HepG2 (cell line): Measurements from ENCODE around the gene ATG9A. TPM values are rescaled to one million over a fixed set of nuclear protein-coding genes. Genes with fewer than 3 reads are reported as not detected.
A peak's percentile ranks its signal among the peaks of the same experiment; 100 is the strongest.

ENCODE experiments used
- ARNTL ChIP-seq: sonication (generic); formaldehyde crosslinking; IDR thresholded peaks from 2 replicates; pipeline ENCODE4 v1.4.0; 2020; ENCODE audit warnings: mild to moderate bottlenecking, missing genetic modification reagents
- CREB1 ChIP-seq, 2 experiments: fragments of 450-650 bp in 1 of 2; IDR thresholded peaks; 2 replicates each; pipeline ENCODE4 v1.6.1; 2016 to 2017; ENCODE audit warnings: control low read depth in 1 of 2, mild to moderate bottlenecking in 1 of 2, missing compliant biosample characterization in 1 of 2, missing genetic modification characterization in 1 of 2
- FIP1L1 ChIP-seq: fragments of 200-400 bp; formaldehyde crosslinking; IDR thresholded peaks from 2 replicates; pipeline ENCODE4 v1.6.1; 2018; ENCODE audit warnings: low read depth, mild to moderate bottlenecking, low read length, moderate library complexity, borderline replicate concordance; ENCODE audit not compliant: insufficient read depth
- HDAC2 ChIP-seq: sonication (generic); formaldehyde crosslinking; IDR thresholded peaks from 2 replicates; pipeline ENCODE4 v1.4.0; 2020; ENCODE audit warnings: missing genetic modification reagents
- HNRNPLL ChIP-seq: fragments of 200-400 bp; formaldehyde crosslinking; IDR thresholded peaks from 2 replicates; pipeline ENCODE4 v1.6.1; 2017; ENCODE audit warnings: mild to moderate bottlenecking, low read depth, low read length; ENCODE audit not compliant: poor library complexity, severe bottlenecking
- HOXD1 ChIP-seq: sonication (generic); formaldehyde crosslinking; IDR thresholded peaks from 2 replicates; pipeline ENCODE4 v1.5.0; 2020; ENCODE audit warnings: missing genetic modification reagents
- KAT7 ChIP-seq: IDR thresholded peaks from 2 replicates; pipeline ENCODE4 v1.6.1; 2018; ENCODE audit warnings: borderline replicate concordance, missing compliant biosample characterization
- KDM3A ChIP-seq: IDR thresholded peaks from 2 replicates; pipeline ENCODE4 v1.6.1; 2018; ENCODE audit warnings: low read depth, missing compliant biosample characterization
- KDM5A ChIP-seq: fragments of 200-600 bp; sonication (generic); IDR thresholded peaks from 2 replicates; pipeline ENCODE4 v1.7.0; 2018; ENCODE audit warnings: antibody characterized with exemption, mild to moderate bottlenecking, low read length, borderline replicate concordance
- NKX3-1 ChIP-seq: sonication (generic); formaldehyde crosslinking; IDR thresholded peaks from 2 replicates; pipeline ENCODE4 v1.5.0; 2020; ENCODE audit warnings: missing genetic modification reagents
- POGK ChIP-seq: sonication (generic); formaldehyde crosslinking; conservative IDR thresholded peaks from 2 replicates; pipeline ENCODE4 v1.8.0; 2022; ENCODE audit warnings: mild to moderate bottlenecking, moderate library complexity, missing genetic modification reagents
- REXO4 ChIP-seq: sonication (generic); formaldehyde crosslinking; IDR thresholded peaks from 2 replicates; pipeline ENCODE4 v1.8.0; 2022; ENCODE audit warnings: missing genetic modification reagents, mild to moderate bottlenecking, borderline replicate concordance
- RFX5 ChIP-seq: IDR thresholded peaks from 2 replicates; pipeline ENCODE4 v1.6.1; 2011; ENCODE audit warnings: low read depth, low read length, improper control_type of control experiment
- SETDB1 ChIP-seq: sonication (generic); formaldehyde crosslinking; IDR thresholded peaks from 2 replicates; pipeline ENCODE4 v1.5.1; 2020; ENCODE audit warnings: missing genetic modification reagents, mild to moderate bottlenecking, borderline replicate concordance
- SIN3B ChIP-seq: fragments of 150-350 bp; IDR thresholded peaks from 2 replicates; pipeline ENCODE4 v1.6.1; 2014; ENCODE audit warnings: low read length
- SMAD3 ChIP-seq: sonication (generic); formaldehyde crosslinking; IDR thresholded peaks from 2 replicates; pipeline ENCODE4 v1.4.0; 2020; ENCODE audit warnings: missing genetic modification reagents
- SP1 ChIP-seq, 2 experiments: fragments of 450-650 bp in 1 of 2; sonication (generic) in 1 of 2; formaldehyde crosslinking in 1 of 2; IDR thresholded peaks; 2 replicates each; pipeline versions ENCODE4 v1.4.0 to v1.6.1; 2016 to 2020; ENCODE audit warnings: missing genetic modification reagents in 1 of 2
- TAF1 ChIP-seq: sonication (generic); formaldehyde crosslinking; IDR thresholded peaks from 2 replicates; pipeline ENCODE4 v1.4.0; 2020; ENCODE audit warnings: missing genetic modification reagents
- ZBTB42 ChIP-seq: sonication (generic); formaldehyde crosslinking; IDR thresholded peaks from 2 replicates; pipeline ENCODE4 v1.5.0; 2020; ENCODE audit warnings: mild to moderate bottlenecking, missing genetic modification reagents
- ZFYVE20 ChIP-seq: sonication (generic); formaldehyde crosslinking; IDR thresholded peaks from 2 replicates; pipeline ENCODE4 v1.8.0; 2023; ENCODE audit warnings: low read depth, mild to moderate bottlenecking, moderate library complexity, missing genetic modification reagents, borderline replicate concordance
- ZNF260 ChIP-seq: sonication (generic); formaldehyde crosslinking; IDR thresholded peaks from 2 replicates; pipeline ENCODE4 v1.4.0; 2020; ENCODE audit warnings: missing genetic modification reagents, low read depth, mild to moderate bottlenecking, borderline replicate concordance
- ZNF343 ChIP-seq: sonication (generic); formaldehyde crosslinking; IDR thresholded peaks from 2 replicates; pipeline ENCODE4 v1.4.0; 2020; ENCODE audit warnings: mild to moderate bottlenecking, missing genetic modification reagents
- ZNF556 ChIP-seq: sonication (generic); formaldehyde crosslinking; IDR thresholded peaks from 2 replicates; pipeline ENCODE4 v1.4.0; 2020; ENCODE audit warnings: mild to moderate bottlenecking, missing genetic modification reagents, borderline replicate concordance
- ZNF639 ChIP-seq: conservative IDR thresholded peaks from 2 replicates; pipeline ENCODE4 v1.6.1; 2018; ENCODE audit warnings: missing genetic modification reagents
- ZNF784 ChIP-seq: sonication (generic); formaldehyde crosslinking; IDR thresholded peaks from 2 replicates; pipeline ENCODE4 v1.5.1; 2020; ENCODE audit warnings: missing genetic modification reagents, mild to moderate bottlenecking, borderline replicate concordance
- ZSCAN25 ChIP-seq: sonication (generic); formaldehyde crosslinking; IDR thresholded peaks from 2 replicates; pipeline ENCODE4 v1.8.0; 2022; ENCODE audit warnings: mild to moderate bottlenecking, missing genetic modification reagents
- polyA plus RNA-seq, 8 experiments: library from polyadenylated mRNA; depleted of rRNA in 3 of 8; stranded (reverse) in 7 of 8; unstranded in 1 of 8; fragments of >200 nt; fragmentation: Illumina TruSeq in 4 of 8; extraction: Trizol in 4 of 8; gene quantifications; 2 replicates each; pipeline versions ENCODE4 v1.2.1 to v1.2.3, GENCODE V29; 2011 to 2016; ENCODE audit warnings: low read depth in 4 of 8, missing spikeins in 1 of 8, mixed read lengths in 1 of 8; ENCODE audit not compliant: insufficient read depth in 1 of 8
- total RNA-seq, 5 experiments: library from RNA; depleted of rRNA; stranded (reverse); fragments of >200 nt; fragmentation: Illumina TruSeq; extraction: Trizol; gene quantifications; 2 replicates each; pipeline ENCODE4 v1.2.3, GENCODE V29; 2016; ENCODE audit warnings: low read depth in 1 of 5

ATG9A gene
- total and polyA plus RNA-seq, 2 of the 13 experiments (the other 11 are each of a cell fraction or from before 2014, with no cell fraction given): 35.0 to 131 TPM

- TF ChIP-seq ZNF556 (CRISPR knock-in tag) (peak; percentile 74; the same call in 1 of the 2 replicates), ZNF343 (CRISPR knock-in tag) (no peak), SMAD3 (CRISPR knock-in tag) (peak; percentile 68), SETDB1 (CRISPR knock-in tag) (no peak), HNRNPLL (peak; percentile 84), POGK (CRISPR knock-in tag) (peak; percentile 94), NKX3-1 (CRISPR knock-in tag) (peak; percentile 96), ZFYVE20 (CRISPR knock-in tag) (peak; percentile 88; the same call in 1 of the 2 replicates), ZNF639 (CRISPR knock-in tag) (peak; percentile 68), HOXD1 (CRISPR knock-in tag) (peak; percentile 65), KAT7 (CRISPR knock-in tag) (peak; percentile 97), ZBTB42 (CRISPR knock-in tag) (peak; percentile 49), HDAC2 (peak; percentile 91), ZNF260 (CRISPR knock-in tag) (no peak), ZSCAN25 (CRISPR knock-in tag) (no peak), KDM5A (no peak), REXO4 (no peak), TAF1 (CRISPR knock-in tag) (peak; percentile 100), CREB1 (IDR thresholded peaks at IDR 0.05) (peak; percentile 27; the same call in 1 of the 2 replicates), CREB1 (CRISPR knock-in tag; IDR thresholded peaks at IDR 0.05) (no peak; the same call in 1 of the 2 replicates), SP1 (IDR thresholded peaks at IDR 0.05) (no peak), SP1 (CRISPR knock-in tag; IDR thresholded peaks at IDR 0.05) (peak; percentile 95), FIP1L1 (no peak), ARNTL (CRISPR knock-in tag) (peak; percentile 96), SIN3B (peak; percentile 88), RFX5 (peak; percentile 32; the same call in 1 of the 2 replicates), KDM3A (CRISPR knock-in tag) (peak; percentile 95), ZNF784 (CRISPR knock-in tag) (peak; percentile 78)
- TF ChIP-seq, all 625 proteins: peak for 418
Measured at GRCh38 chr2:219218732-219219701, 10.4 kb downstream of the ATG9A start, which contains the start of gene ABCB6 (continued).
